Endothelial cell of umbilical vein (primary cell): ENCODE measurements around the gene SLC25A13. TPM values are rescaled to one million over a fixed set of nuclear protein-coding genes. Genes with fewer than 3 reads are reported as not detected.

Experiments used
- BruUV-seq: library from RNA; stranded (reverse); fragments of 400-500 nt; replicated peaks from 2 replicates; lab custom pipeline; 2021; lab: Mats Ljungman, UMichigan
- CTCF ChIA-PET: fragments of 300-600, 350-600 bp; sonication (Branson Sonifier 250); formaldehyde crosslinking; loops from one replicate; lab custom pipeline; 2021; ENCODE audit warnings: antibody characterized with exemption, inconsistent platforms; lab: Charles Lee
- POLR2A ChIA-PET: fragments of 300-600, 350-600 bp; sonication (Branson Sonifier 250); formaldehyde crosslinking; loops from one replicate; lab custom pipeline; 2021; ENCODE audit warnings: antibody characterized with exemption, inconsistent platforms; lab: Charles Lee
- DNase-seq: peaks from one replicate; pipeline ENCODE4 v3.0.0-alpha.2; 2011; ENCODE audit warnings: low read depth, low spot score
- FAIRE-seq: peaks from 2 replicates; lab custom pipeline; 2011; peaks lifted over from hg19 to GRCh38; lab: Jason Lieb, UNC
- H2AFZ ChIP-seq: 2 replicates; pipeline ENCODE4 v1.6.0; 2012; ENCODE audit warnings: low read depth, low read length, control low read depth, inconsistent platforms
- H3K27ac ChIP-seq: 2 replicates; pipeline ENCODE4 v1.5.1; 2011; ENCODE audit warnings: low read depth, mild to moderate bottlenecking, control low read depth, low read length, moderate library complexity; ENCODE audit not compliant: insufficient read depth
- H3K27me3 ChIP-seq, 2 experiments: 2 replicates each; pipeline versions ENCODE4 v1.6.0 to v1.6.1; 2011; ENCODE audit warnings: low read length in 2 of 2, mixed read lengths in 1 of 2; ENCODE audit not compliant: control insufficient read depth in 2 of 2, insufficient read depth in 2 of 2
- H3K36me3 ChIP-seq, 2 experiments: 2 replicates in 1 of 2; 3 replicates in 1 of 2; pipeline ENCODE4 v1.5.1; 2011; ENCODE audit warnings: low read length in 2 of 2, mild to moderate bottlenecking in 1 of 2, moderate library complexity in 1 of 2; ENCODE audit not compliant: control insufficient read depth in 2 of 2, insufficient read depth in 2 of 2; ENCODE audit errors: extremely low read depth in 1 of 2
- H3K4me1 ChIP-seq: 3 replicates; pipeline ENCODE4 v1.5.1; 2011; ENCODE audit warnings: mild to moderate bottlenecking, low read length; ENCODE audit not compliant: control insufficient read depth, insufficient read depth; ENCODE audit errors: extremely low read depth
- H3K4me2 ChIP-seq: 2 replicates; pipeline ENCODE4 v1.6.1; 2011; ENCODE audit warnings: low read length, control low read depth, mixed read lengths; ENCODE audit not compliant: insufficient read depth
- H3K4me3 ChIP-seq, 3 experiments: fragments of 200-600 bp in 1 of 3; sonication (generic), shearing (Covaris generic) in 1 of 3; replicated peaks in 1 of 3; 2 replicates each; pipeline ENCODE4 v1.5.1; 2011 to 2016; ENCODE audit warnings: control low read depth in 3 of 3, low read length in 3 of 3, mild to moderate bottlenecking in 2 of 3, inconsistent platforms in 1 of 3, low read depth in 1 of 3, moderate library complexity in 1 of 3; ENCODE audit not compliant: insufficient read depth in 1 of 3
- H3K79me2 ChIP-seq: 2 replicates; pipeline ENCODE4 v1.6.0; 2012; ENCODE audit warnings: low read length, inconsistent platforms; ENCODE audit not compliant: control insufficient read depth, insufficient read depth
- H3K9ac ChIP-seq: replicated peaks from 2 replicates; pipeline ENCODE3; 2011; ENCODE audit warnings: low read length, control low read depth; ENCODE audit not compliant: insufficient read depth; ENCODE audit errors: extremely low read depth
- H3K9me1 ChIP-seq: replicated peaks from 3 replicates; pipeline ENCODE4 v1.6.0; 2011; ENCODE audit warnings: mild to moderate bottlenecking, low read length; ENCODE audit not compliant: control insufficient read depth, insufficient read depth; ENCODE audit errors: extremely low read depth
- H3K9me3 ChIP-seq: replicated peaks from 2 replicates; pipeline ENCODE4 v1.5.1; 2012; ENCODE audit warnings: low read length, inconsistent platforms; ENCODE audit not compliant: control insufficient read depth, insufficient read depth
- H4K20me1 ChIP-seq: replicated peaks from 2 replicates; pipeline ENCODE3; 2011; ENCODE audit warnings: mild to moderate bottlenecking, low read length; ENCODE audit not compliant: control insufficient read depth, insufficient read depth; ENCODE audit errors: extremely low read depth
- CTCF ChIP-seq, 2 donors: IDR thresholded peaks; 1 replicate in 1 of 2; 2 replicates in 1 of 2; pipeline ENCODE4 v1.5.1; 2011; ENCODE audit warnings: low read length in 2 of 2, mild to moderate bottlenecking in 2 of 2, moderate library complexity in 2 of 2, control low read depth in 1 of 2, inconsistent platforms in 1 of 2, low read depth in 1 of 2; ENCODE audit not compliant: insufficient read depth in 1 of 2; ENCODE audit errors: extremely low read depth in 1 of 2
- EZH2 ChIP-seq: IDR thresholded peaks from 2 replicates; pipeline ENCODE4 v1.6.1; 2012; ENCODE audit warnings: borderline replicate concordance, low read depth, mild to moderate bottlenecking, moderate library complexity, low read length, inconsistent platforms; ENCODE audit not compliant: severe bottlenecking
- FOS ChIP-seq: IDR thresholded peaks from 2 replicates; pipeline ENCODE4 v1.6.1; 2011; ENCODE audit warnings: mild to moderate bottlenecking, low read length, moderate library complexity, borderline replicate concordance; ENCODE audit not compliant: insufficient read depth
- GATA2 ChIP-seq: IDR thresholded peaks from 2 replicates; pipeline ENCODE4 v1.7.0; 2011; ENCODE audit warnings: low read depth, mild to moderate bottlenecking, moderate library complexity, mixed read lengths, low read length; ENCODE audit not compliant: insufficient read length, insufficient read depth
- JUN ChIP-seq: IDR thresholded peaks from 2 replicates; pipeline ENCODE4 v1.6.1; 2011; ENCODE audit warnings: borderline replicate concordance, low read depth; ENCODE audit not compliant: insufficient read length, insufficient read depth
- MAX ChIP-seq: IDR thresholded peaks from 2 replicates; pipeline ENCODE4 v1.6.1; 2011; ENCODE audit not compliant: insufficient read depth, insufficient read length
- MYC ChIP-seq: IDR thresholded peaks from one replicate; pipeline ENCODE4 v1.6.1; 2011; ENCODE audit warnings: mild to moderate bottlenecking, low read depth, low read length
- POLR2AphosphoS5 ChIP-seq: IDR thresholded peaks from 2 replicates; pipeline ENCODE4 v1.6.1; 2012; ENCODE audit warnings: low read depth, mild to moderate bottlenecking, control low read depth, low read length, moderate library complexity; ENCODE audit not compliant: insufficient read depth
- dilution Hi-C: fragments of 300-500 bp; cut with MboI; formaldehyde crosslinking; loops from one replicate; pipeline ENCODE4 v1.15.0; 2019; ENCODE audit warnings: low sequenced_read_pairs; ENCODE audit not compliant: extremely low pct_ligation_motif_present
- intact Hi-C: fragments of 100-400 bp; cut with micrococcal nuclease; formaldehyde crosslinking; loops from one replicate; pipeline ENCODE4 v1.10.0; 2022
- polyA plus RNA-seq, 4 experiments: library from polyadenylated mRNA; depleted of rRNA in 3 of 4; stranded (reverse) in 3 of 4; unstranded in 1 of 4; fragments of >200 nt; gene quantifications; 2 replicates each; pipeline versions ENCODE4 v1.2.1 to v1.2.3, GENCODE V29; 2011 to 2012; ENCODE audit warnings: missing spikeins in 1 of 4
- total RNA-seq: library from RNA; stranded (reverse); gene quantifications from 2 replicates; pipeline ENCODE4 v1.2.3, GENCODE V29; 2021

SLC25A13 gene
- total and polyA plus RNA-seq, 2 donors (not counting 3 experiments of a cell fraction or from before 2014, with no cell fraction given), result 13.2 to 34.4 TPM

- no peak overlapping the region for H2AFZ ChIP-seq
- no peak for TF ChIP-seq CTCF (IDR thresholded peaks at IDR 0.05; ENCODE audit: extremely low read depth in 1 of 2, insufficient read depth in 1 of 2, low read depth in 1 of 2, low read length in 2 of 2)
- no peak for TF ChIP-seq EZH2
- TF ChIP-seq POLR2AphosphoS5, result no peak
- no peak for TF ChIP-seq FOS
- TF ChIP-seq MAX, result no peak
- H3K9ac ChIP-seq, result no peak overlapping the region
- H3K27ac ChIP-seq, result no peak overlapping the region
- dilution Hi-C loops (no loop called here), intact Hi-C loops (no loop called here)
- no peak overlapping the region for H3K4me3 ChIP-seq
- H3K27me3 ChIP-seq, result no peaks in the 10 kb centered on the region
- FAIRE-seq (no peak), DNase-seq (no peak)
- no peaks in the 10 kb centered on the region for H3K79me2 ChIP-seq
- no peak overlapping the region for H3K4me2 ChIP-seq
- H3K9me1 ChIP-seq, result no peaks in the 10 kb centered on the region
- no peaks in the 10 kb centered on the region for H3K4me1 ChIP-seq
- POLR2A ChIA-PET, result no interaction called here
- H3K36me3 ChIP-seq, result peaks cover 2% of the 10 kb centered on the region in 2 experiments
- no TSS peak for BruUV-seq
- H4K20me1 ChIP-seq, result no peaks in the 10 kb centered on the region
- no peaks in the 10 kb centered on the region for H3K9me3 ChIP-seq
- CTCF ChIA-PET, result no interaction called here
These were observed 190.4 kb downstream of the SLC25A13 start for GRCh38 chr7:96131525-96131924.

- intact Hi-C loops (no loop called here), dilution Hi-C loops (no loop called here)
- Histone ChIP-seq H3K27ac (no peak overlapping the region), H3K27me3 (no peaks in the 10 kb centered on the region), H3K4me1 (no peaks in the 10 kb centered on the region), H3K79me2 (no peaks in the 10 kb centered on the region), H3K9me1 (no peaks in the 10 kb centered on the region), H3K9me3 (no peaks in the 10 kb centered on the region), H3K36me3 (peaks cover 0 to 2% of the 10 kb centered on the region in 2 experiments), H3K9ac (no peak overlapping the region), H3K4me2 (no peak overlapping the region), H4K20me1 (no peaks in the 10 kb centered on the region), H2AFZ (no peak overlapping the region), H3K4me3 (no peak overlapping the region)
- FAIRE-seq (no peak), DNase-seq (no peak)
- ChIA-PET CTCF (no interaction called here), POLR2A (no interaction called here)
- TF ChIP-seq POLR2AphosphoS5, result no peak
- no peak for TF ChIP-seq MAX
- no peak for TF ChIP-seq GATA2
- no peak for TF ChIP-seq MYC
- no peak for TF ChIP-seq JUN
- TF ChIP-seq EZH2, result no peak
- no TSS peak for BruUV-seq
These were observed 194.2 kb downstream of the SLC25A13 start for GRCh38 chr7:96127746-96128145.
